Testis (tissue), 2 donors: Measurements from ENCODE around the gene ARMH4.

Source experiments
- CTCF ChIP-seq, 3 experiments: fragments of 450-650 bp in 2 of 3; fragments of 200-600 bp in 1 of 3; sonication (generic) in 1 of 3; IDR thresholded peaks; one replicate each; pipeline ENCODE4 v1.5.1; 2016 to 2019; ENCODE audit warnings: antibody characterized with exemption in 3 of 3, mild to moderate bottlenecking in 2 of 3, moderate library complexity in 1 of 3
- POLR2A ChIP-seq: fragments of 450-650 bp; IDR thresholded peaks from one replicate; pipeline ENCODE4 v1.6.1; 2017; ENCODE audit warnings: antibody characterized with exemption, mild to moderate bottlenecking, moderate library complexity

- TF ChIP-seq CTCF (IDR thresholded peaks at IDR 0.05) = no peak
- no peak for TF ChIP-seq POLR2A
These were observed 90.4 kb downstream of the ARMH4 start for GRCh38 chr14:58061581-58061980.
